Measurements from ENCODE around the gene CCDC85A. TPM values are rescaled to one million over a fixed set of nuclear protein-coding genes. Genes with fewer than 3 reads are reported as not detected.

The CCDC85A gene
- total and polyA plus RNA-seq, 2 of the 4 experiments (the other 2 are of a cell fraction) = 1.1 to 2.2 TPM

DNA sequence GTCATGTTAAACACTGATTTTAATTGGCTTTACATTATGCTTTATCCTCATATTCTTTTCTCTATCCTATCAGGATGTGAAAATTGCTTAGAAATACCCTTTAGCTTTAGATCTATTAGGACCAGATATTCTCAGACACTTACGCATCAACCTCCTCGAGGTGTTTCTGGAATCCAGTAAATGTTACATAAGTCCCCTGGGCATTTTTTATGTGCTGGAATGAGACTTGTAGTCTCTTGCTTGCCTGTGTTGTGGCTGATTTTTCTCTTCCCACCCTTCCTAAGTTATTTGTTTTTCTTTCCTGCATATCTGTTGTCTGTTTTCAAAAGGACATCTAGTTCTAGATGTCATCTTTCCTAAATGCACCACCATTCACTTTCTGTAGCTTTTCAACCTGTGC lies 197.1 kb downstream of the CCDC85A start:
- Histone ChIP-seq H2BK20ac (ENCODE audit: low read depth, low read length) (no peak overlapping the region), H3K4me2 (ENCODE audit: low read depth, low read length) (no peak overlapping the region), H3K9me1 (ENCODE audit: insufficient read depth, low read length) (no peaks in the 10 kb centered on the region), H4K91ac (ENCODE audit: insufficient read depth, low read depth, low read length) (no peak overlapping the region), H2AK9ac (replicated peaks; ENCODE audit: low read depth, low read length, poor library complexity) (no peak overlapping the region), H3K9me3 (ENCODE audit: control insufficient read depth, insufficient read depth, low read length) (0 out of 2 replicates have a peak, but pooled peaks cover 2% of the 10 kb centered on the region), H2AFZ (replicated peaks; ENCODE audit: low read length, poor library complexity) (no peak overlapping the region), H3K56ac (ENCODE audit: extremely low read depth, insufficient read depth, low read length) (no peak overlapping the region), H3K4me1 (ENCODE audit: control insufficient read depth, insufficient read depth, low read length) (no peaks in the 10 kb centered on the region), H2BK120ac (ENCODE audit: low read depth, low read length) (no peak overlapping the region), H3K27me3 (ENCODE audit: control insufficient read depth, insufficient read depth, low read length) (no peaks in the 10 kb centered on the region), H2BK5ac (ENCODE audit: low read depth, low read length, poor library complexity, severe bottlenecking) (no peak overlapping the region), H3K9ac (ENCODE audit: low read depth, low read length) (no peak overlapping the region), H3K4me3 (ENCODE audit: insufficient read depth, low read depth, low read length) (no peak overlapping the region), H3K79me1 (ENCODE audit: low read depth in 1 of 2, low read length in 2 of 2) (no peaks in the 10 kb centered on the region), H4K20me1 (ENCODE audit: insufficient read depth, low read length) (no peaks in the 10 kb centered on the region), H2AK5ac (ENCODE audit: low read depth, low read length) (no peak overlapping the region), H2BK15ac (ENCODE audit: low read depth, low read length) (no peak overlapping the region), H3K27ac (ENCODE audit: insufficient read depth, low read length) (no peak overlapping the region), H3K14ac (replicated peaks; ENCODE audit: low read depth, low read length) (no peak overlapping the region), H3K4ac (ENCODE audit: low read depth, low read length) (no peak overlapping the region), H4K5ac (ENCODE audit: low read depth, low read length) (no peak overlapping the region), H4K8ac (ENCODE audit: low read depth in 2 of 2, low read length in 2 of 2) (no peak overlapping the region), H3K36me3 (ENCODE audit: control insufficient read depth, insufficient read depth, low read length) (no peaks in the 10 kb centered on the region), H3K18ac (ENCODE audit: low read depth, low read length) (no peak overlapping the region), H3K23ac (ENCODE audit: low read depth, low read length) (no peak overlapping the region)
- ChIA-PET POLR2A (ENCODE audit: unreplicated experiment) (no interaction called here), CTCF (no interaction called here)
- dilution Hi-C loops (cut with HindIII; ENCODE audit: low sequenced_read_pairs, unreplicated experiment) = no loop called here
- WGBS, 2 experiments (ENCODE audit: extremely low coverage in 2 of 2, insufficient read length in 1 of 2) = no CpG with 5 or more reads among the region's 2 CpGs
- ATAC-seq (ENCODE audit: low read depth) (no peak), DNase-seq (no peak)
- intact Hi-C loops (cut with micrococcal nuclease) = no loop called here
- BruUV-seq (replicated peaks) = no TSS peak
- in situ Hi-C loops (cut with MboI; ENCODE audit: low sequenced_read_pairs) = no loop called here
- TF ChIP-seq CHD1 (IDR thresholded peaks at IDR 0.05; ENCODE audit: low read depth, low read length) (no peak), POLR2A (IDR thresholded peaks at IDR 0.05; ENCODE audit: low read depth, low read length) (no peak), MXI1 (IDR thresholded peaks at IDR 0.05; ENCODE audit: borderline replicate concordance, low read depth, low read length) (no peak), MAZ (IDR thresholded peaks at IDR 0.05; ENCODE audit: borderline replicate concordance, low read depth, low read length) (no peak), NFE2L2 (IDR thresholded peaks at IDR 0.05; ENCODE audit: low read depth, low read length) (no peak), SMC3 (IDR thresholded peaks at IDR 0.05; ENCODE audit: low read depth, low read length) (no peak), BHLHE40 (IDR thresholded peaks at IDR 0.05; ENCODE audit: low read depth, low read length) (no peak), FOS (IDR thresholded peaks at IDR 0.05; ENCODE audit: low read depth, low read length) (no peak), RFX5 (IDR thresholded peaks at IDR 0.05; ENCODE audit: low read depth, low read length) (no peak), MAFK (IDR thresholded peaks at IDR 0.05; ENCODE audit: low read depth, low read length) (no peak), RAD21 (IDR thresholded peaks at IDR 0.05; ENCODE audit: low read length) (no peak), CEBPB (IDR thresholded peaks at IDR 0.05; ENCODE audit: low read depth, low read length) (no peak), RCOR1 (IDR thresholded peaks at IDR 0.05; ENCODE audit: insufficient replicate concordance, low read length) (no peak)
- TF ChIP-seq, protein P1, sequence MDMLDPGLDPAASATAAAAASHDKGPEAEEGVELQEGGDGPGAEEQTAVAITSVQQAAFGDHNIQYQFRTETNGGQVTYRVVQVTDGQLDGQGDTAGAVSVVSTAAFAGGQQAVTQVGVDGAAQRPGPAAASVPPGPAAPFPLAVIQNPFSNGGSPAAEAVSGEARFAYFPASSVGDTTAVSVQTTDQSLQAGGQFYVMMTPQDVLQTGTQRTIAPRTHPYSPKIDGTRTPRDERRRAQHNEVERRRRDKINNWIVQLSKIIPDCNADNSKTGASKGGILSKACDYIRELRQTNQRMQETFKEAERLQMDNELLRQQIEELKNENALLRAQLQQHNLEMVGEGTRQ (IDR thresholded peaks at IDR 0.05; ENCODE audit: low read depth, low read length) = no peak
- TF ChIP-seq, protein P2, sequence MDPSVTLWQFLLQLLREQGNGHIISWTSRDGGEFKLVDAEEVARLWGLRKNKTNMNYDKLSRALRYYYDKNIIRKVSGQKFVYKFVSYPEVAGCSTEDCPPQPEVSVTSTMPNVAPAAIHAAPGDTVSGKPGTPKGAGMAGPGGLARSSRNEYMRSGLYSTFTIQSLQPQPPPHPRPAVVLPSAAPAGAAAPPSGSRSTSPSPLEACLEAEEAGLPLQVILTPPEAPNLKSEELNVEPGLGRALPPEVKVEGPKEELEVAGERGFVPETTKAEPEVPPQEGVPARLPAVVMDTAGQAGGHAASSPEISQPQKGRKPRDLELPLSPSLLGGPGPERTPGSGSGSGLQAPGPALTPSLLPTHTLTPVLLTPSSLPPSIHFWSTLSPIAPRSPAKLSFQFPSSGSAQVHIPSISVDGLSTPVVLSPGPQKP (IDR thresholded peaks at IDR 0.05; ENCODE audit: borderline replicate concordance, low read depth, low read length) = no peak
- TF ChIP-seq, protein P3, sequence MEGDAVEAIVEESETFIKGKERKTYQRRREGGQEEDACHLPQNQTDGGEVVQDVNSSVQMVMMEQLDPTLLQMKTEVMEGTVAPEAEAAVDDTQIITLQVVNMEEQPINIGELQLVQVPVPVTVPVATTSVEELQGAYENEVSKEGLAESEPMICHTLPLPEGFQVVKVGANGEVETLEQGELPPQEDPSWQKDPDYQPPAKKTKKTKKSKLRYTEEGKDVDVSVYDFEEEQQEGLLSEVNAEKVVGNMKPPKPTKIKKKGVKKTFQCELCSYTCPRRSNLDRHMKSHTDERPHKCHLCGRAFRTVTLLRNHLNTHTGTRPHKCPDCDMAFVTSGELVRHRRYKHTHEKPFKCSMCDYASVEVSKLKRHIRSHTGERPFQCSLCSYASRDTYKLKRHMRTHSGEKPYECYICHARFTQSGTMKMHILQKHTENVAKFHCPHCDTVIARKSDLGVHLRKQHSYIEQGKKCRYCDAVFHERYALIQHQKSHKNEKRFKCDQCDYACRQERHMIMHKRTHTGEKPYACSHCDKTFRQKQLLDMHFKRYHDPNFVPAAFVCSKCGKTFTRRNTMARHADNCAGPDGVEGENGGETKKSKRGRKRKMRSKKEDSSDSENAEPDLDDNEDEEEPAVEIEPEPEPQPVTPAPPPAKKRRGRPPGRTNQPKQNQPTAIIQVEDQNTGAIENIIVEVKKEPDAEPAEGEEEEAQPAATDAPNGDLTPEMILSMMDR (conservative IDR thresholded peaks at IDR 0.05; ENCODE audit: low read depth, low read length) = no peak

All from IMR-90 (cell line).